ENCODE results near the gene MPC2. TPM values are rescaled to one million over a fixed set of nuclear protein-coding genes. Genes with fewer than 3 reads are reported as not detected.

The MPC2 gene
- total and polyA plus RNA-seq, 9 donors, result 22.1 to 91.2 (median 49.3) TPM

GRCh38 chr1:167910530-167910929 is 26.3 kb downstream of the MPC2 start:
- H3K27ac ChIP-seq, result no peak overlapping the region
- intact Hi-C loops (cut with DNase I), result no loop called here
- WGBS, 3 donors, result 40 to 51% (median 40%) methylated on average over 2 of the region's 2 CpGs

GRCh38 chr1:167909691-167910180 is 27.1 kb downstream of the MPC2 start:
- no peaks in the 10 kb centered on the region for H3K27me3 ChIP-seq
- intact Hi-C loops (cut with DNase I), result no loop called here
- H3K27ac ChIP-seq, result no peak overlapping the region
- DNase-seq, result no peak
- H3K36me3 ChIP-seq, result no peaks in the 10 kb centered on the region
- WGBS, 3 donors, result 90 to 92% (median 91%) methylated on average over 6 of the region's 6 CpGs
- TF ChIP-seq CTCF (IDR thresholded peaks at IDR 0.05), result no peak
- no peak for TF ChIP-seq POLR2A (IDR thresholded peaks at IDR 0.05)
- TF ChIP-seq EP300 (IDR thresholded peaks at IDR 0.05), result no peak
- H3K4me1 ChIP-seq (ENCODE audit: insufficient read depth), result peaks cover 4% of the 10 kb centered on the region
- no peaks in the 10 kb centered on the region for H3K9me3 ChIP-seq
- no peak overlapping the region for H3K4me3 ChIP-seq

More at GRCh38 chr1:167910530-167910929, 26.3 kb downstream of the MPC2 start:
- TF ChIP-seq CTCF (IDR thresholded peaks at IDR 0.05) (no peak), POLR2A (IDR thresholded peaks at IDR 0.05) (no peak), EP300 (IDR thresholded peaks at IDR 0.05) (no peak)
- Histone ChIP-seq H3K9me3 (no peaks in the 10 kb centered on the region), H3K4me3 (no peak overlapping the region), H3K27me3 (no peaks in the 10 kb centered on the region), H3K4me1 (ENCODE audit: insufficient read depth) (peaks cover 4% of the 10 kb centered on the region), H3K36me3 (no peaks in the 10 kb centered on the region)
- no peak for DNase-seq

GRCh38 chr1:167905671-167906070 is 31.2 kb downstream of the MPC2 start:
- DNase-seq, result no peak
- no peak overlapping the region for H3K4me3 ChIP-seq
- intact Hi-C loops (cut with DNase I), result no loop called here
- H3K9me3 ChIP-seq, result no peaks in the 10 kb centered on the region
- H3K36me3 ChIP-seq, result no peaks in the 10 kb centered on the region
- H3K27me3 ChIP-seq, result no peaks in the 10 kb centered on the region
- peaks cover 4% of the 10 kb centered on the region for H3K4me1 ChIP-seq (ENCODE audit: insufficient read depth)
- no peak overlapping the region for H3K27ac ChIP-seq
- TF ChIP-seq POLR2A (IDR thresholded peaks at IDR 0.05), result no peak
- no peak for TF ChIP-seq EP300 (IDR thresholded peaks at IDR 0.05)
- TF ChIP-seq CTCF (IDR thresholded peaks at IDR 0.05), result no peak

GRCh38 chr1:167905182-167905581 is 31.7 kb downstream of the MPC2 start:
- whole genome bisulfite sequencing, 3 donors, result 58 to 71% (median 60%) methylated on average over 3 of the region's 3 CpGs
- Histone ChIP-seq H3K9me3 (no peaks in the 10 kb centered on the region), H3K27ac (no peak overlapping the region), H3K36me3 (no peaks in the 10 kb centered on the region), H3K27me3 (no peaks in the 10 kb centered on the region), H3K4me3 (no peak overlapping the region), H3K4me1 (ENCODE audit: insufficient read depth) (no peaks in the 10 kb centered on the region)
- DNase-seq, result no peak
- TF ChIP-seq POLR2A (IDR thresholded peaks at IDR 0.05) (no peak), EP300 (IDR thresholded peaks at IDR 0.05) (no peak), CTCF (IDR thresholded peaks at IDR 0.05) (no peak)
- intact Hi-C loops (cut with DNase I), result no loop called here

Data from ovary (tissue), 9 donors.